DOHH2 (cell line): ENCODE results near the gene FSTL4.

Experiments
- CTCF ChIP-seq: fragments of 200-600 bp; sonication (generic); IDR thresholded peaks from one replicate; pipeline ENCODE4 v1.5.1; 2014; ENCODE audit warnings: antibody characterized with exemption, mild to moderate bottlenecking, low read depth, low read length; ENCODE audit not compliant: poor library complexity, severe bottlenecking
- EZH2phosphoT487 ChIP-seq: fragments of 200-600 bp; sonication (generic); IDR thresholded peaks from 2 replicates; pipeline ENCODE4 v1.6.1; 2017; ENCODE audit warnings: borderline replicate concordance, mild to moderate bottlenecking, antibody characterized with exemption, low read length, moderate library complexity, mixed read lengths

- TF ChIP-seq CTCF: no peak
- no peak for TF ChIP-seq EZH2phosphoT487
These were observed 30.4 kb downstream of the FSTL4 start for GRCh38 chr5:133581918-133582317.
